Measurements from ENCODE around the gene NRXN2. TPM values are rescaled to one million over a fixed set of nuclear protein-coding genes. Genes with fewer than 3 reads are reported as not detected.

Gene NRXN2
- polyA plus RNA-seq, 1 experiment: not detected

DNA sequence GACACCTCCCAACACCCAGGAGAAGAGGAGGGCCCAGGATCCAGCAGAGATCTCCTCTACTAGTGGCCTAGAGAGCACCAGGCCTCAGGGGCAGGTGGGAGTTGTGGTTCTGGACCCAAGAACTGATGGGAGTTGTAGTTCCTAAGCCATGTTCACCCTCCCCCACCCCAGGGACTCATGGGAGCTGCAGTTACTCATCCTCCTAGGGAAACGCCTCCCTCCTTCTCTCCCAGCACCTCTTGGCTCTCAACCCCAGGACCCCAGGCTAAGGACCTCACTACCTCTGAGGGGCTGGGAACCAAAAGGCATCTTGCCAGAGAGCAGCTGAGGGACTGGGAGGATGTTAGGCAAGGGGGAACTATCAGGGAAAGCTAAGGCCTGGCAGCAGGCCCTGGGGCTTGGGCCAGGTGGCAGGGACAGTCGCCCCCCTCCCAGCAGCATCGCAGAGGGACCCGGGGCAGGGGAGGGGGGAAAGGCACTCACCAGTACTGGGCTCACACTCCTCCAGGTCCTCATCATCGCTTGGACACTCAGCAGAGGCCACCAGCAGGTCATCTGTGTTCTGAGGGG, 103.1 kb downstream of the NRXN2 start:
- Histone ChIP-seq H3K27me3 (ENCODE audit: control insufficient read depth, insufficient read depth, low read length) (peaks cover 11% of the 10 kb centered on the region), H3K9me3 (ENCODE audit: control insufficient read depth, insufficient read depth, low read length) (no peaks in the 10 kb centered on the region), H3K4me3 (ENCODE audit: low read depth, low read length) (no peak overlapping the region), H3K27ac (ENCODE audit: low read depth, low read length) (no peak overlapping the region)
- DNase-seq (ENCODE audit: low read depth, low spot score): peak; percentile 7
- POLR2A ChIA-PET: no interaction called here
- CTCF ChIA-PET: no interaction called here
- TF ChIP-seq, protein P1, sequence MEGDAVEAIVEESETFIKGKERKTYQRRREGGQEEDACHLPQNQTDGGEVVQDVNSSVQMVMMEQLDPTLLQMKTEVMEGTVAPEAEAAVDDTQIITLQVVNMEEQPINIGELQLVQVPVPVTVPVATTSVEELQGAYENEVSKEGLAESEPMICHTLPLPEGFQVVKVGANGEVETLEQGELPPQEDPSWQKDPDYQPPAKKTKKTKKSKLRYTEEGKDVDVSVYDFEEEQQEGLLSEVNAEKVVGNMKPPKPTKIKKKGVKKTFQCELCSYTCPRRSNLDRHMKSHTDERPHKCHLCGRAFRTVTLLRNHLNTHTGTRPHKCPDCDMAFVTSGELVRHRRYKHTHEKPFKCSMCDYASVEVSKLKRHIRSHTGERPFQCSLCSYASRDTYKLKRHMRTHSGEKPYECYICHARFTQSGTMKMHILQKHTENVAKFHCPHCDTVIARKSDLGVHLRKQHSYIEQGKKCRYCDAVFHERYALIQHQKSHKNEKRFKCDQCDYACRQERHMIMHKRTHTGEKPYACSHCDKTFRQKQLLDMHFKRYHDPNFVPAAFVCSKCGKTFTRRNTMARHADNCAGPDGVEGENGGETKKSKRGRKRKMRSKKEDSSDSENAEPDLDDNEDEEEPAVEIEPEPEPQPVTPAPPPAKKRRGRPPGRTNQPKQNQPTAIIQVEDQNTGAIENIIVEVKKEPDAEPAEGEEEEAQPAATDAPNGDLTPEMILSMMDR (IDR thresholded peaks at IDR 0.05; ENCODE audit: low read depth, low read length): no peak

DNA sequence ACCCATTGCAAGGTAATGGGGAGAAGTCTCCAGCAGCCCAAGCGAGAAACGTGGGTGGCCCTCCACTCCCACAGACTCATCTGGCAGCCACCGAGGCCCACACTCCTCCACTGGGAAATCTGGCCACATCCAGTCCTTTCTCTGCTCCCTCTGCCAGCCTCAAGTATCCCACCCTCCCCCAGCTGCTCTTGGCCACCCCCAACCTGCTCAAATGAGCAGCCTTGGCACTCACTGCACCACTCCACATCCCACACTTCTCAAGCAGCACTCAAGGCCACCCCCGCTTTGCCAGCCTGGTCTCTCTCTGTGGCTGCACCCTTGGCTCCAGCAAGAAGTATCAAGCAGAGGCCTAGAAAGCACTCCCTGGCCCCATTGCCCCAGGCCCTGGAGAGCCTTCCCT, 103.8 kb downstream of the NRXN2 start:
- Histone ChIP-seq H3K27ac (ENCODE audit: low read depth, low read length) (no peak overlapping the region), H3K4me3 (ENCODE audit: low read depth, low read length) (no peak overlapping the region), H3K27me3 (ENCODE audit: control insufficient read depth, insufficient read depth, low read length) (peaks cover 4% of the 10 kb centered on the region), H3K9me3 (ENCODE audit: control insufficient read depth, insufficient read depth, low read length) (no peaks in the 10 kb centered on the region)
- TF ChIP-seq, protein P1 (IDR thresholded peaks at IDR 0.05; ENCODE audit: low read depth, low read length): no peak
- CTCF ChIA-PET: no interaction called here
- DNase-seq (ENCODE audit: low read depth, low spot score): no peak
- POLR2A ChIA-PET: no interaction called here

- Histone ChIP-seq H3K27ac (ENCODE audit: low read depth, low read length) (no peak overlapping the region), H3K27me3 (ENCODE audit: control insufficient read depth, insufficient read depth, low read length) (peaks cover 9% of the 10 kb centered on the region), H3K9me3 (ENCODE audit: control insufficient read depth, insufficient read depth, low read length) (no peaks in the 10 kb centered on the region), H3K4me3 (ENCODE audit: low read depth, low read length) (no peak overlapping the region)
- POLR2A ChIA-PET: no interaction called here
- no peak for DNase-seq (ENCODE audit: low read depth, low spot score)
- TF ChIP-seq, protein P1 (IDR thresholded peaks at IDR 0.05; ENCODE audit: low read depth, low read length): no peak
- CTCF ChIA-PET: no interaction called here
Observed at GRCh38 chr11:64616817-64617216, 106.2 kb downstream of the NRXN2 start.

DNA sequence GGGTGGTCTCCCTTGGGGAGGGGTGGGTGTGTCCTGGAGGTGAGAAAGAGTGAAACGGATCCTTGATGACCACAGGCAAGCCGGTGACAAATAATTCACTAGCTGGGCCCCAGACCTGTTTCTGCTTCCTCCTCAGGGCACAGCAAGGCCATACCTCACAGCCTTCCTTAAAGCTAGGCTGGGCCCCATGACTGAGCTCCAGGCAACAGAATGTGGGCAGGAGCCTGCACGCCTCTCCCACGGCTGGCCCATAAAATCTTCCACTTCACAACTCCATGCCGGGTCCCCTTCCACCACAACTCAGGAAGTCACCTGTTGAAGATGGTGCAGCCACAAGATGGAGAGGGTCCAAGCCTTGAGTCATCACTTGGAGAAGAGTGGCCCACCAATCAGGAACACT, 108.1 kb downstream of the NRXN2 start:
- POLR2A ChIA-PET: no interaction called here
- H3K4me3 ChIP-seq (ENCODE audit: low read depth, low read length): no peak overlapping the region
- DNase-seq (ENCODE audit: low read depth, low spot score): no peak
- CTCF ChIA-PET: no interaction called here
- H3K27ac ChIP-seq (ENCODE audit: low read depth, low read length): no peak overlapping the region
- TF ChIP-seq, protein P1 (IDR thresholded peaks at IDR 0.05; ENCODE audit: low read depth, low read length): no peak
- peaks cover 10% of the 10 kb centered on the region for H3K27me3 ChIP-seq (ENCODE audit: control insufficient read depth, insufficient read depth, low read length)
- H3K9me3 ChIP-seq (ENCODE audit: control insufficient read depth, insufficient read depth, low read length): no peaks in the 10 kb centered on the region

DNA sequence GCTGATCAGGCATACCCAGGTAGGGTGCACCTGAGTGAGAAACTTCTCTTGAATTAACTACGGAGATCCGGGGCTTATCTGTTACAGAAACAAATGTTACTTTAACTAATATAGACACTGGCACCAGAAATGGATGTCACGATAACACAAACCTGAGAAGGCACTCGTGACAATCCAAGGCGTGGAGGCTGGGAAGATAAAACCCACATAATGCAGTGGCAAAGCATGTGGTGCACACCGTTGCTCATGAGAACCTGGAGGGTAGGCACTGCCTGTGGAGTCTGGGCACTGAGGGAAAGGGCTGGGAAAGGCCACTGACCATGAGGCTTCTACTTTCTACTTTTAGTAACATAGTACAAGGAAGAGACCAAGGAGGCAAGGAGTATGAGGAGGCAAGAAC, 109.3 kb downstream of the NRXN2 start:
- TF ChIP-seq, protein P1 (IDR thresholded peaks at IDR 0.05; ENCODE audit: low read depth, low read length): no peak
- Histone ChIP-seq H3K27ac (ENCODE audit: low read depth, low read length) (no peak overlapping the region), H3K9me3 (ENCODE audit: control insufficient read depth, insufficient read depth, low read length) (no peaks in the 10 kb centered on the region), H3K4me3 (ENCODE audit: low read depth, low read length) (no peak overlapping the region), H3K27me3 (ENCODE audit: control insufficient read depth, insufficient read depth, low read length) (peaks cover 21% of the 10 kb centered on the region)
- DNase-seq (ENCODE audit: low read depth, low spot score): no peak
- ChIA-PET CTCF (no interaction called here), POLR2A (no interaction called here)
